Stimulated activated CD8-positive, alpha-beta memory T cell treated with anti-CD3 and anti-CD28 coated beads, Interleukin-15, amount 100 ng/mL, for 48 hours (primary cell): Measurements from ENCODE around the gene MRPL58.
"Not testable (repeated sequence)": the region's sequence is repeated elsewhere in the genome, so short reads cannot be mapped to it uniquely, and the experiment has no call there.

Experiments
- DNase-seq, 2 donors: peaks; one replicate each; pipeline ENCODE4 v3.0.0-alpha.2; 2020; ENCODE audit warnings: low read depth in 2 of 2

MRPL58 gene

DNA sequence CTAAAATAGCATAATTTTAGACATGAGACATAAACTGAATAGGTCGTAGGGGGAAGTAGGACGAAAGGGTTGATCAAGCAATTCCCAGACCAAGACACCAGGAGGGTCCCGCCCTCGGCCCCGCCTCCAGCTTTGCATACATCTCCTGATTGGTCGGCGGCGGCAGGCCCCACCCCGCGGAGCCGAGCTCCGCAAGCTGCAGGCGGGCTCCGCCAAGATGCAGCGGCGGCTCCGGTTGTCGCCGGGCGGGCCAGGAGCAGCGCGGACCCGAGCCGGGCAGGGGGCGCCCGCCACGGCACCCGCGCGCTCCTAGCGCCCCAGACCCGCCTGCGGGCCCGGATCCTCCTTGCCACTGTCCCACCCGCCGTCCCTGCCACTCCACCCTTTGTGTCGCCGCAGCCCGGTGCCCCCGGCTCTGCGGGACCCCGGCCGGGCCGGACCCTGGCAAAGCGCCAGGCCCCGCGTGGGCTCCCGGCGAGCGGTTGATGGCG is 25.0 kb upstream of the MRPL58 start, which contains the start of gene CDR2L:
Gene CDR2L, plus strand, starts transcription at position 215 of the 491 bp plus-strand sequence. CDS start 412 bp downstream, outside the sequence.
- DNase-seq = peak; percentile 84 to 87

DNA sequence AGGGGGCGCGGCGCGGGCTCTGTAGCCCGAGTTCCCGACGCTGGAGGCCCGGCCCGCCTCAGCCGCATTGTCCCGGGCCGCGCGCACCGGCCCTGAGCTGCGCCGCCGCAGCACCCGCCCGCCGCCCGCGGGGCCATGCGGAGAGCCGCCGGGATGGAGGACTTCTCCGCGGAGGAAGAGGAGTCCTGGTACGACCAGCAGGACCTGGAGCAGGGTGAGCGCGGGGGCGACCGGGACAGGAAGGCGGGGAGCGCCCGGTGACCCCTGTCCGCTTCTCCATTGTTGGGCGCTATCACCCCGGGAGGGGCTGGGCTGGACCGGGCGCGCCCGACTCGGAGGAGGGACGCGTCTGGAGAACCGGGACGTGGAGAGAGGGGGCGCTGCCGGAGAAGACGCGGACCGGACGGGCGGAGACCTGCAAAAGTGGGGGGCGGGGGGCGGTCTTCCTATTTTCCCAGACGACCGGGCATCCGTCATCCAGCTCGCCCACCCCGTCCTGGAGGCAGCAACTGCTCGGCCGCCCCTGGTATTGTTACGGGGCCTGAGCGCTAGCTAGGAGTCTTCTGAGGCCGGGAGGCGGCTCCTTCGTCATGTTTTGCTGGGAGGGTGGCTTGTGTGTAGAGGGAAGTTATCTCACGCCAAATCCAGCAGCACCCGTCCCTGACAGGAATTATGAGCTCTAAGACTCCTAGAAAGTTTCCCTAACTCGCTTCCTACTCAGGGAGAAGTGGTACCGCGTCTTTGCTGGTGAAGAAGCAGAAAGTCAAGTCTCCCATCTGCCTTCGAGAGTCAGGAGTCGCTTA is 24.4 kb upstream of the MRPL58 start:
- DNase-seq = no peak

DNA sequence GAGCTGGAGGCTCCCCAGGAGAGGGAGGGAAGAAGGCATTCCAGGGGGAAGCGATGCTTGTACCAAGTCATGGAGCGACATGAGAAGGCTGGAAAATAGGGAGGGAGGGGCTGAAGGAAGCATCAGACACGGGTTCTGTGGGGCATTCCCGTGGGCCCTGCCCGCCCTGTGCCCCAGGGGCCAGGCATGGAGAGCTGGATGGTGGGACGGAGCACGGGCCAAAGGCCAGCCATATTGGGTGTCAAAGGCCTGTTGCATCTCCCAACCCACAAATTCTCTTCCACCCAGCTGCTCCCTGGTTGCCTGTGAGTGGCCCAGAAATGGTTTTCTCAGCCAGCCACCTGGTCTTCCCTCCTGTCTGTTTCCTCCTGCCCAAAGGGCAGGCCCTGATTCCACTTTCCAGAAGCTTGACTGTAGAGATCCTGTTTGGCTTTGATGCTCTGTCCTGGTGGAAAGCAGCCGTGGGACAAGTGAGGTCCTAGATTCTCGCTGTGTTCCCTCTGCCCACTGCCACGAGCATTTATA is 21.8 kb upstream of the MRPL58 start:
- DNase-seq = no peak

DNA sequence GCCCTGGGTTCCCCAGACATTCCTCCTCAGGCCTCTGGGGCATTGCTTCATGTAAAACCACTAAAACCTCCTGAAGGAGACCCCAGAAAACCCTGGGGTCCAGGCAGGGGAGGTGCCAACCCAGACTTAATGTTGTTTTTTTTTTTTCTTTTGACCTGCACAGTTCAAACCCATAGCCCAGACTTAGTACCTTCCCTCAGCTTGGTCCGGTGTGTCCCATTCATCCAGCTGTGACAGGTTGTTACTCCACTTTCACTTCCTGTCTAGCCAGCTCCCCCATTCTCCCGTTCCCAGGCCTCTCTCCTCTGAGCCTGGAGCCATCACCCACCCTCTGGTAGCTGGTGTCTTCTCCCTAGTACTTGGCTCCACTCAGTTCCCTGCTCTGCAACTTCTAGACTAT is 20.2 kb upstream of the MRPL58 start:
- no peak for DNase-seq

DNA sequence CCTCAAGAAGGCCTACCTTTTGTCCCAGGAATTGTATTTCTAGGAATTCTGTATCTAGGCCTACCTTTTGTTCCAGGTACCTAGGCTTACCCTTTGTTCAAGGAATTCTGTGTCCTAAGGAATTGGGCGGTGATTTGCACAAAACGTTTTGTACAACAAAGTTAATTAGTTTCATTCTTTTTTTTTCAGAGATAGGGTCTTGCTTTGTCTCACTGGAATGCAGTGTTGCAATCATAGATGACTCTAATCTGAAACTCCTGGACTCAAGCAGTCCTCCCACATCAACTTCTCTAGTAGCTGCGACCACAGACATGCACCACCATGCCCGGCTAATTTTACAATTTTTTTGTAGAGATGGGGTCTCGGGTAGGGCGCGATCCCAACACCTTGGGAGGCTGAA is 18.0 kb upstream of the MRPL58 start:
- DNase-seq = no peak

DNA sequence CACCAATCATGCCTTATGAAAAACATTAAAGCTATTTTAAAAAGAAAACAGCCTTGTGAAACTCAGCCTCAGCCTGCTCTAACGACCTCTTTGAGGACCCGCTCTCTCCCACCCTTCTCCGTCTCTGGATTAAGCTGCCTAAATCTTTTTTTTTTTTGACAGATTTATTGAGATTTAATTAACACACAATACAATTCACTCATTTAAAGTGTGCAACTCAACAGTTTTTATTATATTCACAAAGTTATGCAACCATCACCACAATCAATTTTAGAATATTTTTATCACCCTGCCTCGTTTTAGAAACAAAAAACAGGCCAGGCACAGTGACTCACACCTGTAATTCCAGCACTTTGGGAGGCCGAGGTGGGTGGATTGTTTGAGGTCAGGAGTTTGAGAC is 16.6 kb upstream of the MRPL58 start:
- no peak for DNase-seq

DNA sequence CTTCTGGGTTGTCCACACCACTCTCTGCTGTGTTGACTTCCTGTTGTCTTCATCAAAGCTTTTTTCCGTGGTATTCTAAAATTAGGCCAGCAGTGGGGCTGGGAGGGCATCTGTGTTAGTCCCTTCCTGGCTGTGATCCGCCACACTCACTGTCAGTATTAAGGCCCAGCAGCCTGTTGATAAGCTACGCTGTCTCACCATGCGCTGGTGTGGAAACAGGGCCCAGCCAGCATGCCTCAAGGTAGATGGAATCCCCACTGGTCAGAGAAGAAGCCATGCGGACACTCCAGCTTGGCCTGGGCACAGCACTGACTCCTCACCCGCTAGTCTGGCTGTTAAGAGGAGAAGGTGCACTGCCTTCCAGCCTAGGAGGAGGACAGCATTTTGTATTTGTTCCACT is 13.7 kb upstream of the MRPL58 start:
- no peak for DNase-seq

DNA sequence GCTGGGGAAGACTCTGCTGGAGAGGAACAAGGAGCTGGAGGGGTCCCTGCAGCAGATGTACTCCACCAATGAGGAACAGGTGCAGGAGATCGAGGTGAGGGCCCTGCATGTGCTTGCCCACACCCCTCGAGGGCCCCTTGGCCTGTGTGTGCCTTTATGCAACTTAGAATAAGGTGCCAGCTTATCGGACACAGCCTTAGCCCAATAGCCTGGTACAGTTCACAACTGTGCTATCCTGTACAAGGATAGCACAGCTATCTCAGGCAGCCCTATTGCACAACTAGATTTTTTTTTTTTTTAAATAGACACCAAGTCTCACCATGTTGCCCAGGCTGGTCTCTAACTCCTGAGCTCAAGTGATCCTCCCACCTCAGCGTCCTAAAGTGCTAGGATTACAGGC is 12.9 kb upstream of the MRPL58 start:
- DNase-seq = no peak

DNA sequence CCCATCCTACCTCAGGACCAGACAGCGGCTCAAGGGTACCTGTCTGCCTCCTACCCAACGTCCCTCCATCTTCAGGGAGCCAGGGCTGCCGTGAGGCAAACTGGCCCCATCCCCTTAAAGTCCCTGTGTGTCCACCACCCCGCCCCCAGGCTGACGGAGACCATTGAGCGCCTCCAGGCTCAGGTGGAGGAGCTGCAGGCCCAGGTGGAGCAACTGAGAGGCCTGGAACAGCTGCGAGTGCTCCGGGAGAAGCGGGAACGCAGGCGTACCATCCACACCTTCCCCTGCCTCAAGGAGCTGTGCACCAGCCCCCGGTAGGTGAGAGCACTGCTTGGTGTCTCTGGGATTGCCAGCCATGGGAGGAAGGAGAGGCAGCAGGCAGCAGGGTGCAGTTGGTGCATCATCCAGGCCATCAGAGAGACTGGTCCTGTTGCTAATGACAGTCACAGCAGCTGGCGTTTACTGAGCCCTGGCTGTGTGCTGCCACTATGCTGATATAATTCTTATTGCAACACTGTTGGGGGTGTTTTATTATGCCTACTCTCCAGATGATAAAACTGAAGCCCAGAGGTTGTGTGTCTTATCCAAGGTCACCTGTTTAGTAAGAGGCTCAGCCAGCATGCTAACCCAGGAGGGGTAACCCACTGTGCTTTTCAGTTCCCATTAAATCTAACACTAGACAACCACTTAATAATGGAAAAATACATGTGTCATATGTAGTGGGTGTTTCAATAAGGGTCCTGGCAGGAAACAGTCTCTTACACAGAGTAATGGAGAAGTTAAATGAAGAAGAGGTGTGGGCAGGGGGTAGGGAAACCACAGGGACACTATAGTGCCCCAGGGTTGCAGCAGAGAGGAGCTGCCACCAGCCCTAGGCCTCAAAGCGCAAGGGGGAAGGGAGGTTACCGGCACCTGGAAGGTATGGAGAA is 10.3 kb upstream of the MRPL58 start:
- no peak for DNase-seq

DNA sequence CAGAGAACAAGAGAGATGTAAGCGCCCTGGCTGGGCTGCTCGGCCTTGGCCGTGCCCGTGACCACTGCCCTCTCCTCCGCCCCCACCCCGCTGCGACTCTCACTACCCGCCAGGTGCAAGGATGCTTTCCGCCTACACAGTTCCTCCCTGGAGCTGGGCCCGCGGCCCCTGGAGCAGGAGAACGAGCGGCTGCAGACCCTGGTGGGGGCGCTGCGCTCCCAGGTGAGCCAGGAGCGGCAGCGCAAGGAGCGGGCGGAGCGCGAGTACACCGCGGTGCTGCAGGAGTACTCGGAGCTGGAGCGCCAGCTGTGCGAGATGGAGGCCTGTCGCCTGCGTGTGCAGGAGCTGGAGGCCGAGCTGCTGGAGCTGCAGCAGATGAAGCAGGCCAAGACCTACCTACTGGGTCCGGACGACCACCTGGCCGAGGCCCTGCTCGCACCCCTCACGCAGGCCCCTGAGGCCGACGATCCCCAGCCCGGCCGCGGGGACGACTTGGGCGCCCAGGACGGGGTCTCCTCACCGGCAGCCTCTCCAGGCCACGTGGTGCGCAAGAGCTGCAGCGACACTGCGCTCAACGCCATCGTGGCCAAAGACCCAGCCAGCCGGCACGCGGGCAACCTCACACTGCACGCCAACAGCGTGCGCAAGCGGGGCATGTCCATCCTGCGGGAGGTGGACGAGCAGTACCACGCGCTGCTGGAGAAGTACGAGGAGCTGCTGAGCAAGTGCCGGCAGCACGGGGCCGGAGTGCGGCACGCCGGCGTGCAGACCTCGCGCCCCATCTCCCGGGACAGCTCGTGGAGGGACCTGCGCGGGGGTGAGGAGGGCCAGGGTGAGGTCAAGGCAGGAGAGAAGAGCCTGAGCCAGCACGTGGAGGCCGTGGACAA is 9.2 kb upstream of the MRPL58 start:
- no peak for DNase-seq

DNA sequence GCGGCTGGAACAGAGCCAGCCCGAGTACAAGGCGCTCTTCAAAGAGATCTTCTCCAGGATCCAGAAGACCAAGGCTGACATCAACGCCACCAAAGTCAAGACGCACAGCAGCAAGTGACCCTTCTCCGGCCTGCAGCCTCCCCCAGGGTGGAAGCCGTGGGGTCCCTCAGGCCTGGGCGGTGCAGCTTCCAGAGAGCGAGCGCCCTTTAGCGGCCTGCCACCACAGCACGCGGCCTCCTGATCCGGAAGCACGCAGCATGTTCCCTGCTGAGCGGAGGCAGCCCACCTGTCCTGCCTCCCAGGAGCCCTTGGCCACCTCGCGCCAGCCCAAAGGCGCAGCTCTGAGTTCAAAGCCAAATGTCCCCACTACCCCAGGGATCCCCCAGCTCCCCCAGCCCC is 8.5 kb upstream of the MRPL58 start:
- DNase-seq = no peak

DNA sequence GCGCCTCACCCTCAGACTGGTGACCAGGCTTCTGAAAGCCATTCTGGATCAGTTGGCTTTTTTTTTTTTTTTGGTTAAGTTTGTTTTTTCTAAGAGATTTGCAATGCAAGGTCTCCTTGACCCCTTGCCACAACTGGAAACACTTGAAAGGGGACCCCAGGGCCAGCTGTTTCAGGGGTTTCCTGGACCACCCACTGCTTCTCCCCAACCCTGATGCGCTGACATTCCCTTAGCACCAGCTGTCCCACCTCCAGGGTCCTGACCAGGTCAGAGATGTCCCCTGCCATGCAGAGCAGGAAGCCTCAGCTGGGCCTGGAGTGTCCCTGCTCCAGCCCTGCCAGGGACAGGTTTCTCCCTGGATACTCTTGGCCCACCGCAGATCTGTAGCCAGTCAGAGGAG is 8.1 kb upstream of the MRPL58 start:
- DNase-seq = no peak

DNA sequence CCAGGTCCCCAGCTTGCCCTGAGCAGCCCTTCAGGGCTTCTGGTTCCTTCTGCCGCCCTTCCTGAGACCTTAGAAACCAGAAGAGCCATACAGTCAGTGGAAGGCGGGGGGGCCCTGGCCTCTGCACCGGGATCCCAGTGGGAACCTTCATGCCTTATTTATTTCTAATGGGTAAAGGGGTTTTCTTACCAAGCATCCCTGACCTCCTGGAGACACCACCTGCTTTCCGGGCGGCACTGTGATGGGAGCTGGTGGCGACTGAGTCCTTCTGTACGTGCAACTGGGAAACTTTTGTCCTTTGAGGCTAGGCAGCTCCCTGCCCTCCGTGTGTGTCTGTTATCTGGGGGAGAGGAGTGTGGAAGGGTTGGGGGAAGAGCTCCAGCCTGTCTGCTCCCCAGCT is 7.2 kb upstream of the MRPL58 start:
- DNase-seq = no peak

DNA sequence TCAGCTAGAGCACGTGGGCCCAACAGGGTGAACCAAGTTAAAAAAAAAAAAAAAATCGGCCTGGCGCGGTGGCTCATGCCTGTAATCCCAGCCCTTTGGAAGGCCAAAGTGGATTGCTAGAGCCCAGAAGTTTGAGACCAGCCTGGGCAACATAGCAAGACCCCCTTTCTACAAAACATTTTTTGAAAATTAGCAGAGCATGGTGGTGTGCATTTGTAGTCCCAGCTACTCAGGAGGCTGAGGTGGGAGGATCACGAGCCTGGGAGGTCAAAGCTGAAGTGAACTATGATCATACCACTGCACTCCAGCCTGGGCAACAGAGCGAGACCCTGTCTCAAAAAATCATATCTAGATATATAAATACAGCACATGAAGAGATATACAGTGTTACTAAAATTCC is 6.4 kb upstream of the MRPL58 start:
- not testable (repeated sequence) for DNase-seq

DNA sequence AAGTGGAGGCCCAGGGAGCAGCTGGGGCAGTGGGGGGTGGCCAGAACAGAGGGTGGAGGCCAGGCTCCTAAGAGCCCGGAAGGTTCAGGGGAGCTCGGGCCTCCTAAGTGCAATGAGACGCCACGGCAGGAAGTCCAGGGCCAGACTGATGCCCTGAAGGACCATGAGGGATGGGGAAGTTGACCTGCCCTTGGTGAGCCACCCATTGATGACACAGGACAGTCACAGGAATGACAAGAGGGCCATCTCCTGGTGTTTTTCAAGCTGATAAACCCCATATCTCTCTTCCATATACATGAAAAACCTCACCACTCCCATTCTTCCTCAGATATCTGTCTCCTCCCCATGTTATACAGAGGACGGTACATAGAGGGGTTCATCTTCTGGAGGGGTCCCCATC is 5.8 kb upstream of the MRPL58 start:
- DNase-seq = no peak

DNA sequence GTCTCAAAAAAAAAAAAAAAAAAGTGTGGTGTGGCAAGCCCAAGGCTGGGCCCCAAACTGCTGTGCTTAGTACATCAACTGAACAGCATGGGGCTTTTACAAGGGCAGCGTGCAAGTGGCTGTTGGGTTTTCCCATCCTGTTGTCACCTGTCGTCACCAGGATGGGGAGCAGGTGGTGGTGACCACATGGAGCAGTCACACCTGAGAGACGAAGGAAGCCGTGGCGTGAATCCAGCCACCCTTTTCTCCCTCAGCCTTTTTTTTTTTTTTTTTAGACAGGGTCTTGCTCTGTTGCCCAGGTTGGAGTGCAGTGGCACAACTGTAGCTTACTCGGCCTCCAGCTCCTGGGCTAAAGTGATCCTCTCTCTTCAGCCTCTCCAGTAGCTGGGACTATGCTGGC is 4.1 kb upstream of the MRPL58 start:
- no peak for DNase-seq

DNA sequence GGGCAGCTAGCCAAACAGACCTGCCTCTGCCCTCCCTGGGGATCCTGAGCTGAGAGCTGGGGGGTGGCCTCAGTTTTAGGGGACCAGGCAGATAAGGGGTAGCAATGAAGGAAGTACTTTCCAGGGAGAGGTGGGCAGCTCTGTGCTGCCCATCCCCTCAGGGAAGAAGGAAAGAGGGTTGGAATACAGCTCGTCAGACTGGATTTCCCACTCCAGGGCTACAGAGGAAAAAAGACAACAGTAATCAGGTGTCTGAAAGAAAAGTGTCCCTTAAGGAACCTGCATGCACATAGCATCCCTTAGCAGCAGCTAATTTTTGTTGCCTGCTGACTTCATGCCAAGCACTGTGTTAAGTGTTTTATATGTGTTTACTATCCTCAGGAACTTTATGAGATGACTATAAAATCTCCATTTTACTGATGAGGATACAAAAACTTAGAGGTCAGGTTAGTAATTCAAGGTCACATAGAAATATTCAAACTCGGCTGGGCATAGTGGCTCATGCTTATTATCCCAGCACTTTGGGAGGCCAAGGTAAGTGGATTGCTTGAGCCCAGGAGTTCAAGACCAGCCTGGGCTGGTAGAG is 3.2 kb upstream of the MRPL58 start:
- DNase-seq = no peak

DNA sequence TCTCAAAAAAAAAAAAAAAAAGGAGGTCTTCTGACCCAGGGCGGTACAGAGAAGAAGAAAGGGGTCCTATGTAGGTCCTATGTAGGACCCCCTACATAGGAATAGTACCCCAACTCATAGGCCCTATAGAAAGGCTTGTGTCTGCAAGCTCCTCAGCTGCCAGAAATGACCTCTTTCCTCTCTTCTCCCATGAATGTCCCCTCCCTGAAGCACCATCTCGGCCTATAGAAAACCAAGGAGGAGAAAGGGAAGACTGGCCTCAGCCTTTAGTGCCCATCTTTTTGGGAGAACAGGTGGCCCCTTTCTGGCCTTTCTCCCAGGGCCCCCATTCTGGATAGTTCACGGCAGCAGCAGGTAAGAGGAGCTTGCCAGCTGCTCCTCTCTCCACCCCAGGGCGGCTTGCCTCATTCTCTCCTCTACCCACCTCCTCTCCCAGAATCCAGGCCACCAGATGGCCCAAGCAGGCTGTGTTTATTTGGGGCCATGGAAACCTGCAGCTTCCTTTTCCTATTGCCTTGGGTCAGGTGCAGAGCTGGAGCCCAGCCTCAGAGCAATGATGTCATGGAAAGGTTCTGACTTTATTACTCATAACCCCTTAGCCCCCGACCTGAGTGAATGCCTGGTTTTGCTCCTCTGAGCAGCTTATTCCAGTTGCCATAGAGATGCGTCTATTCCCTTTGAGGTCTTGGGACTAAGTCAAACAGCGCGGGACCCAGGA is 1.6 kb upstream of the MRPL58 start:
- no peak for DNase-seq

DNA sequence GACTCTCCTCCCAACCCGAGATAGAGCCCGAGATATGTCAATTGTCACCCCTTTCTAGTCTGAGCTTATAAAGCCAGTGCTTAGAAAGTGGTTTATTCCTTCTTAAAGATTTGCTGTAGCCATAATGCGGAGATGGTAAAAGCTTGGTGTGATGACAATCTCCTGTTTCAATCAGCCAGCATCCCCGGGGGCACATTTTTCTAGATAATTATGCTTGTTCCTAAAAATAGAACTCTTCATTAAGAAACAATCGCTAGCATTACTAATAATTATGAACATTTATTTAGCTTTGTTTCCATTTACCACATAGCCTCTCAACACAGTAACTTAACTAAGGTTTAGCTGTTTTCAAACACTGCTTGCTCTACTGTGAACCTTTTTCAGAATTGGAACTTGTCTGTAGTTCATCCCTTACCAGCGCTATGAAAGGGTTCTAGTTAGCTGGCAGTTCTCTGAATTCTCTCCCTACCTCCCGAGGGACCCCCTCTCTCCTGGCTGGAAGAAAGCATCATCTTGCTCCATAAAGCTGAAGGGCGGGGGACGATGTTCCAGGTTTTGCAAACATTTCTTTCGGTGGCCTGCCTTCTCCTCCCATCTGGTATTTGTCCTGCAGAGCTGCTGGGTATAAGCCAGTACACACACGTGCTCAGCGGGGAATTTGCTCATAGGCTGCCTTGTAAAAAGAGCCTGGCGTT is 922 bp upstream of the MRPL58 start:
- no peak for DNase-seq

DNA sequence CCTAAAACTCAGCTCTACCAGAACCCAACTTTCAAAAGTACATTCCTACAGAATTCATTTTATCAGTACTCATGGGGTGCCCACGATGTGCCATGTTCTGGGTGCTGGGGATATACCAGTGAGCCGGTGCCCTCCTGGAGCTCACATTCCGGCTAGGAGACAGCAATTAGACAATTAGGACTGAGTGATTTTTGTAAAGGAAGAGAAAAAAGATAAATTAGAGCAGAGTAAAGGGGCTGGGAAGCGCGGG is 449 bp upstream of the MRPL58 start:
- DNase-seq = no peak
